GM23248 (cell line): ENCODE data around the gene NOC2L.

Experiments
- EZH2 ChIP-seq: fragments of 200-600 bp; sonication (generic); IDR thresholded peaks from 2 replicates; pipeline ENCODE4 v1.6.1; 2018; ENCODE audit warnings: antibody characterized with exemption, mild to moderate bottlenecking; ENCODE audit not compliant: insufficient read depth, poor library complexity, severe bottlenecking
- EZH2phosphoT487 ChIP-seq: fragments of 200-600 bp; sonication (generic); IDR thresholded peaks from 2 replicates; pipeline ENCODE4 v1.6.1; 2018; ENCODE audit warnings: antibody characterized with exemption, moderate library complexity, mild to moderate bottlenecking, low read depth; ENCODE audit not compliant: insufficient read depth

DNA sequence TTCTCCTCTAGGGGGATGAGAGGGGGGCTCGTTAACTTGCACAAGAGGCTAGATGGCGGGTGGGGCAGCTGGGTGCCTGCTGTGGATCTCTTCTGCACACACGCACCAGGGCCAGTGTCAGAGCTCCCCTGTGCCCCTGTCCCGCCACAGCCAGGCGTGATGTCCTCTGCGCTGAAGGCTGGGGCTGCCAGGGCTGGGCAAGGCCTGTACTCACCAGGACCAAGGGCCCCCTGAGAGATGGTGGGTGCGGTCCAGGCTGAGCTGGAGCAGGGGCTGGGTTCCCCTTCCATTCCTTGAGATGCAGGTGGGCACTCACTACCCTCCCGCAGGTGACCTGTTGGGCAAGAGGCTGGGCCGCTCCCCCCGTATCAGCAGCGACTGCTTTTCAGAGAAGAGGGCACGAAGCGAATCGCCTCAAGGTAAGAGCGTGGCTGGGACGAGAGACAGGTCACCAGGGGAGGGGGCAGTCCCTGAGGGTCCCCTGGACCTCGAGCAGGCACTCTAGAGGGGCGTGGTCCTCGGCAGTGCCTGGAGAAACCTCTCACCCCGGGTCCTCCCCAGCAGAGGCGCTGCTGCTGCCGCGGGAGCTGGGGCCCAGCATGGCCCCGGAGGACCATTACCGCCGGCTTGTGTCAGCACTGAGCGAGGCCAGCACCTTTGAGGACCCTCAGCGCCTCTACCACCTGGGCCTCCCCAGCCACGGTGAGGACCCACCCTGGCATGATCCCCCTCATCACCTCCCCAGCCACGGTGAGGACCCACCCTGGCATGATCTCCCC is 20.2 kb downstream of the NOC2L start:
- no peak for TF ChIP-seq EZH2
- TF ChIP-seq EZH2phosphoT487 = no peak
